Astrocyte of the spinal cord (primary cell): ENCODE measurements around the gene KMT2D.

ENCODE experiments used
- DNase-seq: peaks from one replicate; pipeline ENCODE4 v3.0.0; 2011; ENCODE audit warnings: low read depth, low spot score
- H3K4me3 ChIP-seq: 2 replicates; pipeline ENCODE4 v1.5.1; 2011; ENCODE audit warnings: low read depth, mild to moderate bottlenecking, low read length, moderate library complexity
- in situ Hi-C: cut with HindIII; loops from 2 replicates; pipeline ENCODE4 v1.10.0; 2017; ENCODE audit warnings: low sequenced_read_pairs
- TF ChIP-seq, protein P1 (sequence below): IDR thresholded peaks from 2 replicates; pipeline ENCODE4 v1.5.1; 2012; ENCODE audit warnings: low read depth, mild to moderate bottlenecking, low read length, inconsistent platforms

The KMT2D gene

DNA sequence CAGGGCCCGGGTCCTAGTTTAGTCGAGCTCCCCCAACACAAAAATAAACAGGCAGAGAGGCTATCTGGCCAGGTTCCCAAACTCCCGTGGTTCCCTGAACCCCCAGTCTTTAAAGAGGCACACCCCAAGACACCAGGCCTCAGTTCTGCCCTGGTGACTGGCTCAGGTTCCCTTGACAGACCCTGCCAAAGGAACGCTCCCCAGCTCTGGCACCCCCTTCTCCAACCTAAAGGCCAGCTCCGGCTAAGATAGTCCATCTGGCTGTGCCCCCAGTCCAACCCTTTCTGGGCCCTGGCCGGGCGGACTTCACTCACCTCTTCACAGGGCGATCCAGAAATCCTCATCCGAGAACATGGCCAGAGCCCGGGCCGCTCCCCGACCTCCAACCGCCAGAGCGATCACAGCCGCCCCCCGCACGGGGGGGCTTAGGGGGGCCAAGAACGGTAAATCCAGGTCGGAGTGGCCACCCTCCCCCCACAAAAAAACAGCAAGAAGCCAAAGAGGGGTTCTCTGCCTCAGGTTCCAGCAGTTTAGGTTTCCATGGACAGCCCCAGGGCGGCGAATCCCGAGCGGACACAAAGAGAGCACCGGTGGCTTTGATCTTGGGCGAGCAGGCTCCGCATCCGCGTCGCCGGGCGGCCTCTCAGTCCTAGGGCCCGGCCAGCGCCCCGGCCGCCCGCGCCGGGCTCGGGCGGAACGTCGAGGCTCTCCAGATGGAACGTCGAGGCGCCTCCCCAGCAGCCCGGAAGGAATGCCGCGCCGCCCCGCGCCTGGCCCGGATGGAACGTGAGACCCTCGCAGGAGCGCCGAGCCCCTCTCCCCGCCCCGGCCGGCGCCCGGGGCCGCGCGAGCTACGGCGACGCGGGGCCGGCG, 1.1 kb downstream of the KMT2D start:
- in situ Hi-C loops: no loop called here
- H3K4me3 ChIP-seq: peak overlapping the region; percentile 95
- TF ChIP-seq, protein P1, sequence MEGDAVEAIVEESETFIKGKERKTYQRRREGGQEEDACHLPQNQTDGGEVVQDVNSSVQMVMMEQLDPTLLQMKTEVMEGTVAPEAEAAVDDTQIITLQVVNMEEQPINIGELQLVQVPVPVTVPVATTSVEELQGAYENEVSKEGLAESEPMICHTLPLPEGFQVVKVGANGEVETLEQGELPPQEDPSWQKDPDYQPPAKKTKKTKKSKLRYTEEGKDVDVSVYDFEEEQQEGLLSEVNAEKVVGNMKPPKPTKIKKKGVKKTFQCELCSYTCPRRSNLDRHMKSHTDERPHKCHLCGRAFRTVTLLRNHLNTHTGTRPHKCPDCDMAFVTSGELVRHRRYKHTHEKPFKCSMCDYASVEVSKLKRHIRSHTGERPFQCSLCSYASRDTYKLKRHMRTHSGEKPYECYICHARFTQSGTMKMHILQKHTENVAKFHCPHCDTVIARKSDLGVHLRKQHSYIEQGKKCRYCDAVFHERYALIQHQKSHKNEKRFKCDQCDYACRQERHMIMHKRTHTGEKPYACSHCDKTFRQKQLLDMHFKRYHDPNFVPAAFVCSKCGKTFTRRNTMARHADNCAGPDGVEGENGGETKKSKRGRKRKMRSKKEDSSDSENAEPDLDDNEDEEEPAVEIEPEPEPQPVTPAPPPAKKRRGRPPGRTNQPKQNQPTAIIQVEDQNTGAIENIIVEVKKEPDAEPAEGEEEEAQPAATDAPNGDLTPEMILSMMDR: no peak
- DNase-seq: no peak

DNA sequence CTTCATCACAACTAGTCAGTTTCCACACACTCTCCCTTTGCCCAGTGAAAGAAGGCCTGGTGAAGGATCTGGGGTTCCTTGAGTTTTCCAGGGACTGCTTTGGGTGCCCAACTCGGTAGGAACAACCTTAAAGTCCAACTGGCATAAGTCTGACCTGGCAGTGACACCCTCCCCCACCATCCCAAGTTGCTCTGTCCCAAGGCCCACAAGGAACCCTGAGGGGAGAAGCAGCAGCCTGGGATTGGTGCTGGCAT, 1.6 kb downstream of the KMT2D start:
- no peak for DNase-seq
- TF ChIP-seq, protein P1: no peak
- peak overlapping the region; percentile 95 for H3K4me3 ChIP-seq
- in situ Hi-C loops: no loop called here

DNA sequence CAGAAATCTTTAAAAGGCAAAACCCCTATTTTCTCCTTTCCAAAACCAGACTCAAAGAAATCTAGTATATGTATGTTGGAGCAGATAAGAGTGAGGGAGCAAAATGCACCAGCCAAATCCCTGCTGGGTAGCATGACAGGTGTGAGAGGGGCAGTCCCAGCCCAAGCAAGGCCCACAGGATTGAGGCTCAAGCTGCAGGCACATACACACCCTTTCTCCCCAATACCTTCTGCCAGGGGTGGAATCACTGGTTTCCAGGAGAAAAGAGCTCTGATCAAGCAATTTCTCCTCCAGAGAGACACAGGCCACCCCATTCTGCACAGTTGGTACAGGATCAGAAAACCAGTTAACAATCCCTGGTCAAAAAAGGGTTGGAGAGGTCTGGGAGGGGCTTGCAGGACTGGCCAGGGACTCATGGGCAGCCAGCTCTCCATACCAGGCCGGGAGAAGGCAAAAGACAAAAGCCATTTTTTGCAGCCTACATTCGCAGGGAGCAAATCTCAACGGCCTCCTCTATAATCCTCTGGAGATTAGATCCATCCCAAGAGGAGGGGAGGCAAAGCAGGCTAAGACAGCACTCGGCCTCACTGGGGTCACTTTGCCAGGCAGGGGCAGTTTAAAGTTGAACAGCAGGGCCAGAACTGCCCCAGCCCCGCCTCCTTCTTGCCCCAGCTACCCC, 2.1 kb downstream of the KMT2D start:
- in situ Hi-C loops: no loop called here
- TF ChIP-seq, protein P1: no peak
- peak overlapping the region; percentile 95 for H3K4me3 ChIP-seq
- DNase-seq: no peak

GRCh38 chr12:49057888-49058287, 2.7 kb downstream of the KMT2D start:
- H3K4me3 ChIP-seq: peak overlapping the region; percentile 95
- TF ChIP-seq, protein P1: no peak
- no peak for DNase-seq
- in situ Hi-C loops: no loop called here

- peak overlapping the region; percentile 2 for H3K4me3 ChIP-seq
- in situ Hi-C loops: no loop called here
- TF ChIP-seq, protein P1: no peak
Measured at GRCh38 chr12:49055978-49056754, 4.4 kb downstream of the KMT2D start.

GRCh38 chr12:49055092-49055491, 5.5 kb downstream of the KMT2D start:
- TF ChIP-seq, protein P1: no peak
- H3K4me3 ChIP-seq: no peak overlapping the region
- in situ Hi-C loops: no loop called here
- no peak for DNase-seq

More at GRCh38 chr12:49055978-49056754, 4.4 kb downstream of the KMT2D start:
- DNase-seq: peak; percentile 65
